Body of pancreas (tissue), 4 donors: Measurements from ENCODE around the gene CYP3A5. TPM values are rescaled to one million over a fixed set of nuclear protein-coding genes. Genes with fewer than 3 reads are reported as not detected.

Experiments
- ATAC-seq: fragments of 150-250 bp; one replicate; pipeline ENCODE4 v1.9.1; 2016
- DNase-seq, 4 donors: peaks; one replicate each; pipeline ENCODE4 v3.0.0-alpha.2; 2019
- H3K27ac ChIP-seq, 4 donors: fragments of 200-600 bp; sonication (generic); 1 replicate in 3 of 4; 2 replicates in 1 of 4; pipeline versions ENCODE4 v1.5.1 to v1.6.1; 2016 to 2019; ENCODE audit warnings: mild to moderate bottlenecking in 1 of 4, mixed read lengths in 1 of 4, moderate library complexity in 1 of 4
- H3K27me3 ChIP-seq, 2 donors: fragments of 200-600 bp; sonication (generic); one replicate each; pipeline ENCODE4 v1.6.0; 2016; ENCODE audit warnings: mild to moderate bottlenecking in 1 of 2
- H3K36me3 ChIP-seq, 2 donors: fragments of 200-600 bp; sonication (generic); replicated peaks in 1 of 2; 2 replicates each; pipeline ENCODE4 v1.5.1; 2016; ENCODE audit warnings: low read depth in 2 of 2; ENCODE audit not compliant: insufficient read depth in 1 of 2
- H3K4me1 ChIP-seq: fragments of 200-600 bp; sonication (generic); one replicate; pipeline ENCODE4 v1.6.0; 2016
- H3K4me3 ChIP-seq, 2 donors: fragments of 200-600 bp; sonication (generic); 1 replicate in 1 of 2; 2 replicates in 1 of 2; pipeline ENCODE4 v1.5.1; 2016 to 2019
- H3K9me3 ChIP-seq, 3 donors: fragments of 200-600 bp; sonication (generic); 1 replicate in 2 of 3; 2 replicates in 1 of 3; pipeline ENCODE4 v1.5.1; 2016
- POLR2A ChIP-seq, 3 donors: fragments of 450-650 bp; IDR thresholded peaks; one replicate each; pipeline ENCODE4 v1.6.1; 2016; ENCODE audit warnings: antibody characterized with exemption in 3 of 3, mild to moderate bottlenecking in 2 of 3
- WGBS, 2 donors: methylation state at CpG; one replicate each; pipeline ENCODE4 v1.1.5; 2017; 5-methylcytosine and 5-hydroxymethylcytosine counted together
- intact Hi-C: fragments of 100-400 bp; cut with DNase I; formaldehyde crosslinking; loops from one replicate; pipeline ENCODE4 v1.15.1; 2023
- total RNA-seq, 2 donors: library from RNA; depleted of rRNA; stranded (reverse); fragments of >200 nt; gene quantifications; one replicate each; pipeline ENCODE4 v1.1.0, GENCODE V29; 2016
- TF ChIP-seq, protein P1 (sequence below), 7 experiments: fragments of 450-650 bp in 4 of 7; fragments of 200-600 bp in 3 of 7; sonication (generic) in 3 of 7; IDR thresholded peaks; one replicate each; pipeline ENCODE4 v1.5.1; 2016 to 2019; ENCODE audit warnings: antibody characterized with exemption in 7 of 7

Gene CYP3A5
- total RNA-seq, 2 donors from 2014 or later = 170 to 358 TPM

GRCh38 chr7:99652671-99653070 is 27.1 kb downstream of the CYP3A5 start:
- ATAC-seq (no peak), DNase-seq (no peak)
- Histone ChIP-seq H3K9me3 (peaks cover 0 to 6% (median 0%) of the 10 kb centered on the region in 3 donors), H3K36me3 (no peaks in the 10 kb centered on the region), H3K4me1 (no peaks in the 10 kb centered on the region), H3K4me3 (no peak overlapping the region), H3K27me3 (no peaks in the 10 kb centered on the region), H3K27ac (no peak overlapping the region)
- TF ChIP-seq, protein P1, sequence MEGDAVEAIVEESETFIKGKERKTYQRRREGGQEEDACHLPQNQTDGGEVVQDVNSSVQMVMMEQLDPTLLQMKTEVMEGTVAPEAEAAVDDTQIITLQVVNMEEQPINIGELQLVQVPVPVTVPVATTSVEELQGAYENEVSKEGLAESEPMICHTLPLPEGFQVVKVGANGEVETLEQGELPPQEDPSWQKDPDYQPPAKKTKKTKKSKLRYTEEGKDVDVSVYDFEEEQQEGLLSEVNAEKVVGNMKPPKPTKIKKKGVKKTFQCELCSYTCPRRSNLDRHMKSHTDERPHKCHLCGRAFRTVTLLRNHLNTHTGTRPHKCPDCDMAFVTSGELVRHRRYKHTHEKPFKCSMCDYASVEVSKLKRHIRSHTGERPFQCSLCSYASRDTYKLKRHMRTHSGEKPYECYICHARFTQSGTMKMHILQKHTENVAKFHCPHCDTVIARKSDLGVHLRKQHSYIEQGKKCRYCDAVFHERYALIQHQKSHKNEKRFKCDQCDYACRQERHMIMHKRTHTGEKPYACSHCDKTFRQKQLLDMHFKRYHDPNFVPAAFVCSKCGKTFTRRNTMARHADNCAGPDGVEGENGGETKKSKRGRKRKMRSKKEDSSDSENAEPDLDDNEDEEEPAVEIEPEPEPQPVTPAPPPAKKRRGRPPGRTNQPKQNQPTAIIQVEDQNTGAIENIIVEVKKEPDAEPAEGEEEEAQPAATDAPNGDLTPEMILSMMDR (IDR thresholded peaks at IDR 0.05) = no peak
- peak in 1 of 3 donors; percentile 16 for TF ChIP-seq POLR2A (IDR thresholded peaks at IDR 0.05)
- 94 to 95% methylated on average over 2 of the region's 2 CpGs for WGBS, 2 donors
- intact Hi-C loops = no loop called here

GRCh38 chr7:99651290-99651689 is 28.5 kb downstream of the CYP3A5 start:
- H3K36me3 ChIP-seq = no peaks in the 10 kb centered on the region
- 90 to 94% methylated on average over 2 of the region's 2 CpGs for WGBS, 2 donors
- H3K4me1 ChIP-seq = no peaks in the 10 kb centered on the region
- no peaks in the 10 kb centered on the region for H3K27me3 ChIP-seq
- DNase-seq (no peak), ATAC-seq (no peak)
- no peak overlapping the region for H3K27ac ChIP-seq
- intact Hi-C loops = no loop called here
- H3K4me3 ChIP-seq = no peak overlapping the region
- peak in 1 of 3 donors; percentile 10 for TF ChIP-seq POLR2A (IDR thresholded peaks at IDR 0.05)
- TF ChIP-seq, protein P1 (IDR thresholded peaks at IDR 0.05) = no peak
- peaks cover 0 to 3% (median 0%) of the 10 kb centered on the region in 3 donors for H3K9me3 ChIP-seq

DNA sequence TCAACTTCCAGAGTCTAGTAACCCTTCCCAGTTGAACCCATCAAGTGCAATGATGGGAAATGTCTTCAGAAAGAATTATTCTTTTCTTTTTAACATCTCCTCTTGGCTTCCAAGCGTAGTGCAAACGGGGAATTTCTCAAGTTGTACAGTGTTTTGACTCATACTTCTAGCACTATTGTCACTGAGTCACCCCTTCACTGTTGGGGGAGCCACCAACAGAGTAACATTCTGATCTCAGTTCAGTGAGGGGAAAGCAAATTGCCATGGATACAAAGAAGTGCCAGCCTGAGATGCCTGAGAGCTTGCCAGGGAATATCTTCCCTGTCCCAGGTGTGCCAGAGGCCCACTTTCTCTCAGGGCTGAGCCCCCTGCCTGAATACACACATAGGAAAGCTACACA is 31.0 kb downstream of the CYP3A5 start:
- Histone ChIP-seq H3K4me1 (no peaks in the 10 kb centered on the region), H3K27me3 (no peaks in the 10 kb centered on the region), H3K4me3 (no peak overlapping the region), H3K36me3 (no peaks in the 10 kb centered on the region), H3K9me3 (no peaks in the 10 kb centered on the region), H3K27ac (no peak overlapping the region)
- WGBS, 2 donors = 88 to 100% methylated on average over 2 of the region's 2 CpGs
- no peak for DNase-seq
- intact Hi-C loops = no loop called here
- TF ChIP-seq, protein P1 (IDR thresholded peaks at IDR 0.05) = no peak
- TF ChIP-seq POLR2A (IDR thresholded peaks at IDR 0.05) = no peak
- no peak for ATAC-seq

DNA sequence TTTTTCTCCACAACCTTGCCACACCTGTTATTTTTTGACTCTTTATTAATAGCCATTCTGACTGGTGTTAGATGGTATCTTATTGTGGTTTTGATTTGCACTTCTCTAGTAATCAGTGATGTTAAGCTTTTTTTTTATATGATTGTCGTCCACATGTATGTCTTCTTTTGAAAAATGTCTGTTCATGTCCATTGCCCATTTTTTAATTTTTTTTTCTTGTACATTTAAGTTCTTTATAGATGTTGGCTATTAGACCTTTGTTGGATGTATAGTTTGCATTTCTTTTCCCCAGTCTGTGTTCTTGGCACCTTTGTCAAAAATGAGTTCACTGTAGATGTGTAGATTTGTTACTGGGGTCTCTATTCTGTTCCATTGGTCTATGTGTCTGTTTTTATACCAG is 34.2 kb downstream of the CYP3A5 start:
- no peaks in the 10 kb centered on the region for H3K36me3 ChIP-seq
- TF ChIP-seq, protein P1 (IDR thresholded peaks at IDR 0.05) = no peak
- TF ChIP-seq POLR2A (IDR thresholded peaks at IDR 0.05) = no peak
- ATAC-seq (no peak), DNase-seq (no peak)
- H3K4me1 ChIP-seq = no peaks in the 10 kb centered on the region
- H3K9me3 ChIP-seq = no peaks in the 10 kb centered on the region
- H3K27ac ChIP-seq = no peak overlapping the region
- 88 to 95% methylated on average over 1 of the region's 1 CpG for WGBS, 2 donors
- no peaks in the 10 kb centered on the region for H3K27me3 ChIP-seq
- intact Hi-C loops = no loop called here
- H3K4me3 ChIP-seq = no peak overlapping the region

DNA sequence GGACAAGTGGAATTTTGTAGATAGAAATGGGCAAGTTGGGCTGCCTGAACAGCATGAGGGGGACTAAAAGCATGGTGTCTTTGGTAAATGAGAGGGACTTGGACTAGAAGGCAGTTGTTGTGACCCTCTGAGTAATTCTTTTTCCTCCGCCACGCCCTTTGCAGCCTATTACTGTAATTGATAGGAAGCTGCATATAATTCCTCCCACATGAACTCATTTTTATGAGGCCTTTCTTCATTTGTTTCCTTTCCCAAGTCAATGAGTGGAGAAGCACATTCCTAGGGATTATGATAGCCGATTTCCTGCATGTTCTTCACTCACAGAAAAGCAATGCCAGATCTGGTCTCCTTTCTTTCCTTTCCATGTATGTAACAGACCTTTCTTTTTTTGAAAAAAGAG is 35.4 kb downstream of the CYP3A5 start:
- WGBS, 2 donors = 91 to 97% methylated on average over 3 of the region's 3 CpGs
- TF ChIP-seq, protein P1 (IDR thresholded peaks at IDR 0.05) = no peak
- no peak for TF ChIP-seq POLR2A (IDR thresholded peaks at IDR 0.05)
- intact Hi-C loops = no loop called here

More for the DNA sequence above, 35.4 kb downstream of the CYP3A5 start:
- ATAC-seq = no peak
- Histone ChIP-seq H3K4me3 (no peak overlapping the region), H3K36me3 (no peaks in the 10 kb centered on the region), H3K4me1 (no peaks in the 10 kb centered on the region), H3K9me3 (no peaks in the 10 kb centered on the region), H3K27ac (no peak overlapping the region), H3K27me3 (no peaks in the 10 kb centered on the region)
- no peak for DNase-seq
